Calu3 (cell line): ENCODE data around the gene MUC21. TPM values are rescaled to one million over a fixed set of nuclear protein-coding genes. Genes with fewer than 3 reads are reported as not detected.

Source experiments
- Bru-seq: library from RNA; stranded (reverse); fragments of 400-500 nt; gene quantifications from one replicate; lab custom pipeline; 2021; lab: Mats Ljungman, UMichigan
- BruChase-seq, 2 experiments: library from RNA; stranded (reverse); fragments of 400-500 nt; gene quantifications; one replicate each; lab custom pipeline; 2021; lab: Mats Ljungman, UMichigan
- BruUV-seq: library from RNA; stranded (reverse); fragments of 400-500 nt; replicated peaks from 2 replicates; lab custom pipeline; 2021; lab: Mats Ljungman, UMichigan
- CTCF ChIA-PET: fragments of 300-600 bp; sonication (Branson Sonifier 250); formaldehyde crosslinking; loops from one replicate; lab custom pipeline; 2022; ENCODE audit warnings: antibody characterized with exemption; lab: Charles Lee
- DNase-seq: peaks from one replicate; pipeline ENCODE4 v3.0.0; 2022
- H3K27ac Mint-ChIP-seq: one replicate; pipeline ENCODE4 v1.8.0; 2022; ENCODE audit warnings: mixed read lengths; ENCODE audit not compliant: unreplicated experiment
- H3K27me3 Mint-ChIP-seq: one replicate; pipeline ENCODE4 v1.8.0; 2022; ENCODE audit warnings: mixed read lengths; ENCODE audit not compliant: unreplicated experiment
- H3K36me3 Mint-ChIP-seq: one replicate; pipeline ENCODE4 v1.8.0; 2022; ENCODE audit warnings: mild to moderate bottlenecking, moderate library complexity, mixed read lengths; ENCODE audit not compliant: insufficient read depth, unreplicated experiment
- H3K4me1 Mint-ChIP-seq: one replicate; pipeline ENCODE4 v1.8.0; 2022; ENCODE audit warnings: mild to moderate bottlenecking, low read depth, mixed read lengths; ENCODE audit not compliant: unreplicated experiment
- H3K4me3 Mint-ChIP-seq: one replicate; pipeline ENCODE4 v1.8.0; 2022; ENCODE audit warnings: mild to moderate bottlenecking, low read depth, moderate library complexity, mixed read lengths; ENCODE audit not compliant: unreplicated experiment
- H3K9me3 Mint-ChIP-seq: one replicate; pipeline ENCODE4 v1.8.0; 2022; ENCODE audit warnings: low read depth, mixed read lengths; ENCODE audit not compliant: unreplicated experiment
- intact Hi-C: fragments of 100-400 bp; cut with micrococcal nuclease; formaldehyde crosslinking; loops from one replicate; pipeline ENCODE4 v1.10.0; 2022; ENCODE audit not compliant: unreplicated experiment
- long read RNA-seq: library from polyadenylated mRNA; stranded (forward); transcript quantifications from one replicate; pipeline ENCODE4 v2.0.0, GENCODE V29; 2022
- total RNA-seq: library from RNA; stranded (reverse); gene quantifications from 2 replicates; pipeline ENCODE4 v1.2.3, GENCODE V29; 2022
- TF ChIP-seq, protein P1 (sequence below): fragments of 200-600 bp; IDR thresholded peaks from one replicate; pipeline ENCODE4 v1.8.0; 2022; ENCODE audit warnings: antibody characterized with exemption; ENCODE audit not compliant: unreplicated experiment

Gene MUC21
- total RNA-seq (not detected in 2 replicates), Bru-seq, nascent RNA (not detected), BruChase-seq, experiment 1, labeled RNA remaining after a 6-hour chase (not detected), BruChase-seq, experiment 2, labeled RNA remaining after a 2-hour chase (not detected)
- long read RNA-seq, result 0 reads

DNA sequence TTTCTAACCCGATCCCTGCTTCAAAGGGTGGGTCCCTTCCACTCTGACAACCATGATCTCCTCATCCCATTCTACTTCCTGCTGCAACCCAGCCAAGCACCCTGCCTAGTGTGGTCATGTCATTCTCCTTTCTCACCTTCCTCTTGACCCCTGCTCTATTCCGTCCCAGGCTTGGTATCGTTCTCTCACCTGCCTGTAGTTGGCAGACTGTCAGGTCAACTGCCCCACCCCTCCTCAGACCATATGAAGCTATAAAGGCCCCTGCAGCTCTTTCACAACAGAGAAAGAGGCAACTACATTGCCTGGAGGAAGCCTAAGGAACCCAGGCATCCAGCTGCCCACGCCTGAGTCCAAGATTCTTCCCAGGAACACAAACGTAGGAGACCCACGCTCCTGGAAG is at the start of gene MUC21:
Gene MUC21 (plus strand): TSS at position 280 of the 400 bp plus-strand sequence. CDS start 241 bp downstream, outside the sequence.
- peaks cover 2% of the 10 kb centered on the region for H3K9me3 Mint-ChIP-seq
- intact Hi-C loops, result no loop called here
- peaks cover 29% of the 10 kb centered on the region for H3K4me1 Mint-ChIP-seq
- no peak for DNase-seq
- CTCF ChIA-PET, result interaction anchor here (0.6 to 1.9 kb wide), 3 partner anchors 61 to 161 kb away, joined by 3 to 5 read pairs (median 3); no protein-coding TSS in a partner anchor
- no peak within 1 kb of the TSS for H3K4me3 Mint-ChIP-seq
- H3K27me3 Mint-ChIP-seq, result peaks cover 2% of the 10 kb centered on the region
- TF ChIP-seq, protein P1, sequence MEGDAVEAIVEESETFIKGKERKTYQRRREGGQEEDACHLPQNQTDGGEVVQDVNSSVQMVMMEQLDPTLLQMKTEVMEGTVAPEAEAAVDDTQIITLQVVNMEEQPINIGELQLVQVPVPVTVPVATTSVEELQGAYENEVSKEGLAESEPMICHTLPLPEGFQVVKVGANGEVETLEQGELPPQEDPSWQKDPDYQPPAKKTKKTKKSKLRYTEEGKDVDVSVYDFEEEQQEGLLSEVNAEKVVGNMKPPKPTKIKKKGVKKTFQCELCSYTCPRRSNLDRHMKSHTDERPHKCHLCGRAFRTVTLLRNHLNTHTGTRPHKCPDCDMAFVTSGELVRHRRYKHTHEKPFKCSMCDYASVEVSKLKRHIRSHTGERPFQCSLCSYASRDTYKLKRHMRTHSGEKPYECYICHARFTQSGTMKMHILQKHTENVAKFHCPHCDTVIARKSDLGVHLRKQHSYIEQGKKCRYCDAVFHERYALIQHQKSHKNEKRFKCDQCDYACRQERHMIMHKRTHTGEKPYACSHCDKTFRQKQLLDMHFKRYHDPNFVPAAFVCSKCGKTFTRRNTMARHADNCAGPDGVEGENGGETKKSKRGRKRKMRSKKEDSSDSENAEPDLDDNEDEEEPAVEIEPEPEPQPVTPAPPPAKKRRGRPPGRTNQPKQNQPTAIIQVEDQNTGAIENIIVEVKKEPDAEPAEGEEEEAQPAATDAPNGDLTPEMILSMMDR, result no peak
- no peaks in the 10 kb centered on the region for H3K36me3 Mint-ChIP-seq
- no TSS peak for BruUV-seq
- peak within 1 kb of the TSS; percentile 48 for H3K27ac Mint-ChIP-seq

DNA sequence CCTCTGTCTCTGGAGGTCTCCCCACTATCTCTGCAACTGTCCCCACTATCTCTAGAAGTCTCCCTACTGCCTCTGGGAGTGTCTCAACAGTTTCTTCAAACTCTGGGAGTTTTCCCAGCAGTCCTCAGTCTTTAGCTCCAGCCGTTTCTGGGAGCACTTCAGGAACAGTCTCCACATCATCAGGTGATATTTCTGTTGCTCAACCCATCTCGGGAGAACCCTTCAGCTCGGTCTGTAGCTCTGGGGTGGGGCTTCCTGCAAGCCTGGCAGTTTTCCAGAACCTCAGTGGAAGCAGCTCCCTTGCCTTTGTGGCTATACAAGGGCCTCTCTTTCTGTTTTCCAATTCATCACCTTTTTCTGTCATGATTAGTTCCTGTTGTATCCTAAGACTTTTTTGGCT is 48.5 kb upstream of the MUC21 start:
- peaks cover 68% of the 10 kb centered on the region for H3K4me1 Mint-ChIP-seq
- peak; percentile 83 for DNase-seq
- TF ChIP-seq, protein P1, result no peak
- no peaks in the 10 kb centered on the region for H3K27me3 Mint-ChIP-seq
- H3K4me3 Mint-ChIP-seq, result no peak overlapping the region
- no peaks in the 10 kb centered on the region for H3K9me3 Mint-ChIP-seq
- CTCF ChIA-PET, result interaction anchor here (0.6 to 1.2 kb wide), 9 partner anchors 9 to 145 kb away, joined by 3 to 7 read pairs (median 4); partner anchors contain the start of gene VARS2
- intact Hi-C loops, result loop anchor here (10.0 kb wide), 1 partner anchor 70 kb away; no protein-coding TSS in a partner anchor
- peaks cover 25% of the 10 kb centered on the region for H3K36me3 Mint-ChIP-seq
- peak overlapping the region; percentile 67 for H3K27ac Mint-ChIP-seq
- BruUV-seq, result no TSS peak

DNA sequence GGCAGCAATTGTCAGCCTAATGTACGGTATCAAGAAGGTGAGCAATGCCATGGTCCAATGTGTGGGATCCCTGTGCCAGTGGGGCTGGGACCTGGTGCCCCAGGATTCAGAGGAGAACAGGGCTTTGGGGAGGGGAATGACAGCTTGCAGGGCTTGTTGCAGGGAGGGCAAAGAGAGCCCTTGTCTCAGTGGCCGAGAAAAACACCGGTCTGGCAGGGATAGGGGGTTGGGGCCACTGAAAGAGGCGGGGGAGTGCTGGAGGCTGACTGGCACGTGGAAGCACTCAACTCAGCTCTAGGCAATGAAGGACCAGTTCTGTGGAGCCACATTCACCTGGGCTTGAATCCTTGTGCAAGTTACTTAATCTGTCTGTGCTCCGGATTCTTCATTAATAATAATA is 46.3 kb upstream of the MUC21 start:
- TF ChIP-seq, protein P1, result no peak
- Mint-ChIP-seq H3K4me3 (no peak overlapping the region), H3K36me3 (peaks cover 13% of the 10 kb centered on the region), H3K27me3 (no peaks in the 10 kb centered on the region), H3K27ac (no peak overlapping the region), H3K4me1 (peaks cover 67% of the 10 kb centered on the region), H3K9me3 (no peaks in the 10 kb centered on the region)
- DNase-seq, result no peak
- no TSS peak for BruUV-seq
- CTCF ChIA-PET, result no interaction called here
- intact Hi-C loops, result loop anchor here (10.0 kb wide), 1 partner anchor 68 kb away; no protein-coding TSS in a partner anchor

DNA sequence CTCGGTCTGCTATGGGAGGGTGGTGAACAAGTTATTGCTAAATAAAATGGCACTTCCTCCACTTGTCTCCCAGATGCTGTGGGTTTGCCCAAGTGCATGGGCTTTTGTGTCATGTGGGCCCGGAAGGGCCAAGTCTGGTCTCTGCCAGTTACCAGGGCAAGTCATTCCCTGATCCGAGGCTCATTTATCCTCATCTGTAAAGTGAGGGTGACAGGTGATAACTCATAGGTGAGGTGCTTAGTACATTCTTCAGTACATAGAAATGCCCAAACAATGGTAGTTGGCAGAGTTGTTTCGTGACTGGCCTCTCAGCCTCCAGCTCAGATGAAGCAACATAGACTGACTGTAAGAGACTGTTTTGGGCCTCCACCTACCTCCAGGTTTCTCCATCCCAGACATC is 44.8 kb upstream of the MUC21 start:
- BruUV-seq, result no TSS peak
- no peak for DNase-seq
- TF ChIP-seq, protein P1, result no peak
- Mint-ChIP-seq H3K9me3 (no peaks in the 10 kb centered on the region), H3K4me1 (peaks cover 65% of the 10 kb centered on the region), H3K36me3 (peaks cover 5% of the 10 kb centered on the region), H3K27ac (no peak overlapping the region), H3K4me3 (no peak overlapping the region), H3K27me3 (no peaks in the 10 kb centered on the region)
- intact Hi-C loops, result loop anchor here (10.0 kb wide), 1 partner anchor 66 kb away; no protein-coding TSS in a partner anchor
- CTCF ChIA-PET, result interaction anchor here (1.0 to 1.4 kb wide), 3 partner anchors 9 to 132 kb away, joined by 3 to 4 read pairs (median 3); no protein-coding TSS in a partner anchor
